Choroid plexus epithelial cell (primary cell): Measurements from ENCODE around the gene TAX1BP1.
"Not testable (repeated sequence)": the region's sequence is repeated elsewhere in the genome, so short reads cannot be mapped to it uniquely, and the experiment has no call there.

Experiments used
- DNase-seq: peaks from one replicate; pipeline ENCODE4 v3.0.0-alpha.2; 2010; ENCODE audit warnings: low read depth
- H3K4me3 ChIP-seq: 2 replicates; pipeline ENCODE4 v1.5.1; 2011; ENCODE audit warnings: low read depth, mild to moderate bottlenecking, control low read depth, low read length, moderate library complexity
- CTCF ChIP-seq: conservative IDR thresholded peaks from 2 replicates; pipeline ENCODE4 v1.5.1; 2011; ENCODE audit warnings: low read depth, mild to moderate bottlenecking, control low read depth, inconsistent platforms, low read length, moderate library complexity

The TAX1BP1 gene

GRCh38 chr7:27737178-27737577, 2.8 kb upstream of the TAX1BP1 start:
- no peak overlapping the region for H3K4me3 ChIP-seq
- DNase-seq, result no peak
- TF ChIP-seq CTCF, result no peak

GRCh38 chr7:27737616-27738015, 2.3 kb upstream of the TAX1BP1 start:
- no peak for TF ChIP-seq CTCF

GRCh38 chr7:27739301-27739908, 557 bp upstream of the TAX1BP1 start:
- no peak for TF ChIP-seq CTCF
- no peak for DNase-seq
- H3K4me3 ChIP-seq, result peak overlapping the region; percentile 97

More at GRCh38 chr7:27737616-27738015, 2.3 kb upstream of the TAX1BP1 start:
- H3K4me3 ChIP-seq, result no peak overlapping the region
- no peak for DNase-seq

GRCh38 chr7:27740449-27741086, 606 bp downstream of the TAX1BP1 start:
- H3K4me3 ChIP-seq, result peak overlapping the region; percentile 97
- no peak for TF ChIP-seq CTCF
- DNase-seq, result peak; percentile 76

- H3K4me3 ChIP-seq, DNase-seq: not testable (repeated sequence)
These were observed 2.2 kb downstream of the TAX1BP1 start for GRCh38 chr7:27742091-27742710.

- peak; percentile 91 for DNase-seq
- no peak overlapping the region for H3K4me3 ChIP-seq
- peak; percentile 76 for TF ChIP-seq CTCF
These were observed 5.2 kb downstream of the TAX1BP1 start for GRCh38 chr7:27745064-27745583.

- DNase-seq, result no peak
- H3K4me3 ChIP-seq, result no peak overlapping the region
- TF ChIP-seq CTCF, result no peak
These were observed 6.5 kb downstream of the TAX1BP1 start for GRCh38 chr7:27746486-27746885.
